Esophagus muscularis mucosa (tissue), 3 donors: ENCODE measurements around the gene GPBP1.

Source experiments
- POLR2AphosphoS5 ChIP-seq, 2 donors: sonication (generic); formaldehyde crosslinking; IDR thresholded peaks; one replicate each; pipeline ENCODE4 v1.6.1; 2017; ENCODE audit warnings: antibody characterized with exemption in 2 of 2
- TF ChIP-seq, protein P1 (sequence below), 3 experiments: fragments of 200-600 bp in 2 of 3; fragments of 450-650 bp in 1 of 3; sonication (generic) in 2 of 3; IDR thresholded peaks; one replicate each; pipeline ENCODE4 v1.5.1; 2017 to 2019; ENCODE audit warnings: antibody characterized with exemption in 3 of 3, mild to moderate bottlenecking in 2 of 3, moderate library complexity in 1 of 3

DNA sequence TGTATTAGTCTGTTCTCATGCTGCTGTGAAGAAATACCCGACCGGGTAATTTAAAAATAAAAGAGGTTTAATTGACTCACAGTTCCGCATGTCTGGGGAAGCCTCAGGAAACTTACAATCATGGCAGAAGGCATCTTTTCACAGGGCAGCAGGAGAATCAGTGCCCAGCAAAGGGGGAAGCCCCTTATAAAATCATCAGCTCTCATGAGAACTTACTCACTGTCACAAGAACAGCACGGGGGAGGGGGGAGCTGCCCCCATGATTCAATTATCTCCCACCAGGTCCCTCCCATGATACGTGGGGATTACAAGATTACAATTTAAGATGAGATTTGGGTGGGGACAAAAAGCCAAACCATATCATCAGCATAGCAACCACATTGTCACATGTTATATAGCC lies 102.5 kb downstream of the GPBP1 start:
- TF ChIP-seq, protein P1, sequence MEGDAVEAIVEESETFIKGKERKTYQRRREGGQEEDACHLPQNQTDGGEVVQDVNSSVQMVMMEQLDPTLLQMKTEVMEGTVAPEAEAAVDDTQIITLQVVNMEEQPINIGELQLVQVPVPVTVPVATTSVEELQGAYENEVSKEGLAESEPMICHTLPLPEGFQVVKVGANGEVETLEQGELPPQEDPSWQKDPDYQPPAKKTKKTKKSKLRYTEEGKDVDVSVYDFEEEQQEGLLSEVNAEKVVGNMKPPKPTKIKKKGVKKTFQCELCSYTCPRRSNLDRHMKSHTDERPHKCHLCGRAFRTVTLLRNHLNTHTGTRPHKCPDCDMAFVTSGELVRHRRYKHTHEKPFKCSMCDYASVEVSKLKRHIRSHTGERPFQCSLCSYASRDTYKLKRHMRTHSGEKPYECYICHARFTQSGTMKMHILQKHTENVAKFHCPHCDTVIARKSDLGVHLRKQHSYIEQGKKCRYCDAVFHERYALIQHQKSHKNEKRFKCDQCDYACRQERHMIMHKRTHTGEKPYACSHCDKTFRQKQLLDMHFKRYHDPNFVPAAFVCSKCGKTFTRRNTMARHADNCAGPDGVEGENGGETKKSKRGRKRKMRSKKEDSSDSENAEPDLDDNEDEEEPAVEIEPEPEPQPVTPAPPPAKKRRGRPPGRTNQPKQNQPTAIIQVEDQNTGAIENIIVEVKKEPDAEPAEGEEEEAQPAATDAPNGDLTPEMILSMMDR (IDR thresholded peaks at IDR 0.05) = no peak
- TF ChIP-seq POLR2AphosphoS5 (IDR thresholded peaks at IDR 0.05) = no peak
